Psoas muscle (tissue), 8 donors: ENCODE measurements around the gene CYB5R3. TPM values are rescaled to one million over a fixed set of nuclear protein-coding genes. Genes with fewer than 3 reads are reported as not detected.

ENCODE experiments used
- ATAC-seq, 4 donors: fragments of 200-7000 bp; cut with Tn5 transposase; one replicate each; pipeline ENCODE4 v1.9.1; 2020; ENCODE audit warnings: moderate library complexity in 3 of 4, mild to moderate bottlenecking in 2 of 4
- DNase-seq, 2 donors: peaks; one replicate each; pipeline ENCODE4 v3.0.0-alpha.2; 2020
- H3K27ac ChIP-seq: fragments of 200-600 bp; one replicate; pipeline ENCODE4 v1.8.0; 2022
- H3K27me3 ChIP-seq, 3 donors: fragments of 200-600 bp in 1 of 3; one replicate each; pipeline versions ENCODE4 v1.6.1 to v1.8.0; 2013 to 2022; ENCODE audit warnings: low read length in 2 of 3, mild to moderate bottlenecking in 2 of 3, moderate library complexity in 1 of 3; ENCODE audit not compliant: insufficient read depth in 3 of 3
- H3K36me3 ChIP-seq, 2 donors: fragments of 200-600 bp in 1 of 2; one replicate each; pipeline versions ENCODE4 v1.6.1 to v1.8.0; 2013 to 2022; ENCODE audit warnings: low read depth in 1 of 2, mild to moderate bottlenecking in 1 of 2, moderate library complexity in 1 of 2; ENCODE audit not compliant: insufficient read depth in 1 of 2
- H3K4me1 ChIP-seq: fragments of 200-600 bp; one replicate; pipeline ENCODE4 v1.8.0; 2022
- H3K4me3 ChIP-seq: fragments of 200-600 bp; one replicate; pipeline ENCODE4 v1.8.0; 2022; ENCODE audit warnings: mild to moderate bottlenecking
- H3K9me3 ChIP-seq: fragments of 200-600 bp; one replicate; pipeline ENCODE4 v1.8.0; 2022
- CTCF ChIP-seq: fragments of 200-600 bp; IDR thresholded peaks from one replicate; pipeline ENCODE4 v1.8.0; 2022; ENCODE audit warnings: antibody characterized with exemption
- WGBS, 3 donors: extraction: QIAGEN DNeasy Blood & Tissue Kit; methylation state at CpG; one replicate each; pipeline versions ENCODE4 v1.1.6 to v1.1.7; 2013; 5-methylcytosine and 5-hydroxymethylcytosine counted together
- intact Hi-C, 2 donors: fragments of 100-400 bp; cut with DNase I; formaldehyde crosslinking; loops; one replicate each; pipeline versions ENCODE4 v1.11.0 to v1.14.2; 2022
- long read RNA-seq, 2 donors: library from polyadenylated mRNA; unstranded; transcript quantifications; one replicate each; pipeline ENCODE4 v2.0.0, GENCODE V29; 2021
- polyA plus RNA-seq, 3 donors: library from polyadenylated mRNA; stranded (reverse); fragments of 200-250 nt; gene quantifications; one replicate each; pipeline ENCODE4 v1.2.3, GENCODE V29; 2013
- total RNA-seq, 4 donors: library from RNA; stranded (reverse); fragmentation: NEBNext Ultra II Directional in 2 of 4; extraction: Animal tissue kit (Norgen Biotek cat#: 25700) in 2 of 4; gene quantifications; one replicate each; pipeline versions ENCODE4 v1.2.1 to v1.2.4, GENCODE V29; 2021 to 2023
- donor health status: healthy with polysubstance abuse.
- donor health status: DM: no; HTN: no; CAD: no; lungs with moderate emphysema.
- donor health status: Bipolar disorder and iron deficiency.
- donor health status: healthy.
- donor health status: DM: yes; HTN: yes; CAD: no.
- donor health status: DM: no; HTN: no; CAD: no.
- donor health status: DM: no; HTN: no; CAD: no.
- donor health status: DM: yes; HTN: yes; CAD: no.

Gene CYB5R3
- total RNA-seq (100 to 1,000 TPM; 120 to 208 (median 176) TPM), polyA plus RNA-seq (100 to 1,000 TPM; 130 to 230 (median 162) TPM)
- long read RNA-seq, donor 1, transcript CYB5R3-204 (8 exons, 1,849 nt) = minor isoform, 6 of 168 reads
- long read RNA-seq, donor 1, transcript CYB5R3-201 (9 exons, 2,124 nt) = major isoform, 126 of 168 reads
- long read RNA-seq, donor 1, partial matches to known transcripts = 3 of 168 reads
- long read RNA-seq, donor 1, other reads (novel, unspliced or antisense) = 32 of 168 reads
- long read RNA-seq, donor 2, transcript CYB5R3-201 (9 exons, 2,124 nt) = major isoform, 470 of 549 reads
- long read RNA-seq, donor 2, transcript CYB5R3-204 (8 exons, 1,849 nt) = minor isoform, 15 of 549 reads
- long read RNA-seq, donor 2, partial matches to known transcripts = 14 of 549 reads
- long read RNA-seq, donor 2, other reads (novel, unspliced or antisense) = 50 of 549 reads

DNA sequence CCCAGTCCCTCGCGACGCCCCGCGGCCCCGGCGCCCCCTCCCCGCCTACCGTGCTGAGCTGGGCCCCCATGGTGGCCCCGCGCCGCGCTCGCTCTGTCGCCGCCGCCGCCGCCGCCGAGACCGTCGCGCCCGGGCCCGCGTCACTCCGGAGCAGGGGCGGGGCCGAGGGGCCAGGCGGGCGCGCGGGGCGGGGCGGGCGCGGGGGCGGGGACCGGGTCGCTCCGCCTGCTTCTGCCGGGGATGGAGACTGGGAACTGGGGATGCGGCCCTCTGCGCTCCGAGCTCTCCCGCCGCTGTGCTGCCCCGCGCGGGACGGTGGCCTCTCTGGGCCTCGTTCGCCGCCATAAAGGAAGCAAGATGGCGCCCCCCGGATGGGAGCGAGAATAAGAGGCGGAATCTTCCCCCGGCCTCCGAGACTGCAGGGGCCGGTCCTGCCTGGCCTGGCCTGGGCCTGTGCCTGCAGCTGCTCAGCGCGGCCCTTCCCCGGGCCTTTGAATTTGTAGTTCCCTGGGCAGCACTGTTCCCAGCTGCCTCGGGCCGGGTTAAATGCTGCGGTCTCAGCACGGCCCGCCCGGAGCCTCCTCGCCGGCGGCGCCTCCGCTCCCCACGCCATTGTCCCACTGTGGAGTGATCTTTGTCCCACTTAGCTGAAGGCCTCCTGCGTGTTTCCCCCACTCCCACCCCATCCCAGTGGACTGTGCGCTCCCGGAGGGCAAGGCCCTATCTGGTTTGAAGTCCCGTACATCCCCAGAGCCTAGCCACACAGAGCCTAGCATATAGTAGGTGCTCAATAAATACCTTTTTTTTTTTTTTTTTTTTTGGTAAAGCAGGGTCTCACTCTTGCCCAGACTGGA lies at the start of gene CYB5R3:
CYB5R3 (minus strand) TSS at position 147 of the 854 bp plus-strand sequence; CDS start at position 70, 77 bp downstream.
- peak; percentile 8 for TF ChIP-seq CTCF
- intact Hi-C loops = loop anchor here in 1 of 2 donors (2.0 to 5.0 kb wide), 2 partner anchors 29 to 48 kb away; no protein-coding TSS in a partner anchor
- Histone ChIP-seq H3K4me1 (peaks cover 40% of the 10 kb centered on the region), H3K27ac (peak within 1 kb of the TSS; percentile 96), H3K4me3 (peak within 1 kb of the TSS; percentile 96), H3K27me3 (no peaks in the 10 kb centered on the region), H3K36me3 (no peaks in the 10 kb centered on the region), H3K9me3 (no peaks in the 10 kb centered on the region)
- peak; percentile 89 to 93 for DNase-seq
- WGBS, 3 donors = 7 to 21% (median 12%) methylated on average over 33 to 81 of the region's 81 CpGs
- peak; percentile 72 to 78 (median 76) for ATAC-seq

DNA sequence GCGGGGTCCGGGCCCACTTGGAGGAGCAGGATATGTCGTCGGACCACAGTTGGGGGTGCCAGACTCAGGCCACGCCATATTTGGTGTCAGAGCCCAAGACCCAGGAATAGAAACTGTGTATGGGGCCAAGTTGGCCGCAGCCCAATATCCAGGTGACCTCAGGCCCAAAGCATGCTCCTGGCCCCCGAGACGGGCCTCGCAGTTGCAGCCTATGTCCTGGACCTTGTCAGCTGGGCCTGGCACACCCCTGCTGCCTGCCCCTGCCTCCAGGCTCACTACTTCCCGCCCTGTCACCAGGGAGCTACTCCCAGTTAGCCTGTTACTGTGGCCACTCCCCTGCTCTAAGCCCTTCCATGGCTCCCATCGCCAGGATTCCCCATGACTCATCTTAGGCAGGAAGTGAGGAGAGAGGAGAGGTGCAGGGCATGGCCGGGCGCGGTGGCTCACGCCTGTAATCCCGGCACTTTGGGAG lies 48.4 kb upstream of the CYB5R3 start:
- peaks cover 66% of the 10 kb centered on the region for H3K4me1 ChIP-seq
- H3K27me3 ChIP-seq = no peaks in the 10 kb centered on the region
- peak overlapping the region; percentile 90 for H3K27ac ChIP-seq
- DNase-seq (peak; percentile 91 to 97), ATAC-seq (peak; percentile 85 to 88 (median 86))
- peaks cover 0 to 14% of the 10 kb centered on the region in 2 donors for H3K36me3 ChIP-seq
- H3K4me3 ChIP-seq = no peak overlapping the region
- no peak for TF ChIP-seq CTCF
- intact Hi-C loops = loop anchor here in 1 of 2 donors (5.0 kb wide), 2 partner anchors 50 to 80 kb away; partner anchors contain the start of gene CYB5R3
- 15 to 19% (median 15%) methylated on average over 14 to 16 of the region's 16 CpGs for WGBS, 3 donors
- H3K9me3 ChIP-seq = no peaks in the 10 kb centered on the region

GRCh38 chr22:42696331-42696967 lies 47.3 kb upstream of the CYB5R3 start:
- no peak overlapping the region for H3K4me3 ChIP-seq
- peak overlapping the region; percentile 90 for H3K27ac ChIP-seq
- ATAC-seq = no peak
- WGBS, 3 donors = 79 to 89% (median 84%) methylated on average over 10 of the region's 10 CpGs
- H3K9me3 ChIP-seq = no peaks in the 10 kb centered on the region
- no peak for TF ChIP-seq CTCF
- DNase-seq = peak in 1 of 2 donors; percentile 53
- intact Hi-C loops = loop anchor here in 1 of 2 donors (5.0 kb wide), 2 partner anchors 49 to 79 kb away; partner anchors contain the start of gene CYB5R3
- H3K27me3 ChIP-seq = no peaks in the 10 kb centered on the region
- H3K4me1 ChIP-seq = peaks cover 61% of the 10 kb centered on the region
- peaks cover 0 to 14% of the 10 kb centered on the region in 2 donors for H3K36me3 ChIP-seq

DNA sequence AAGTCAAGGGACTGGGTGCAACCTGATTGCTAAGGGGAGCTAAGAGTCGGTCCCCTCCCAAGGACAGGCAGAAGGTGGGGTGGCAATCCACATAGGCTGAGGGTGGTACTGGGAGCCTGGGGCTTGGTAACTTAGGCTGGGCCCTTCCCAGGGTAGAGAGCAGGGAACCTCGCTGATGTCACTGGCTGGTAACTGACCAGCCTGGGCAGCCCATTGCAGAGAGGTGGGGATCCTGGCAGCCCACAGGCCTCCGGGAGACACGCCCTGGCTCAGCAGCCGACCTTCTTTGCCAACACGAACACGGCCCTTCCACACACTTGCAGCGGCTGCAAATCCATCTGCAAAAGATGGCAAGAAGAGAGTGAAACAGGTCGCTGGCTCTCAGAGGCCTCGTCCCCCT lies 46.1 kb upstream of the CYB5R3 start:
- 27 to 40% (median 27%) methylated on average over 10 of the region's 10 CpGs for WGBS, 3 donors

More for the DNA sequence above, 46.1 kb upstream of the CYB5R3 start:
- H3K4me1 ChIP-seq = peaks cover 65% of the 10 kb centered on the region
- intact Hi-C loops = loop anchor here in 1 of 2 donors (5.0 kb wide), 2 partner anchors 48 to 78 kb away; partner anchors contain the start of gene CYB5R3
- H3K27me3 ChIP-seq = no peaks in the 10 kb centered on the region
- DNase-seq = peak; percentile 61 to 87
- H3K36me3 ChIP-seq = peaks cover 0 to 14% of the 10 kb centered on the region in 2 donors
- no peak for TF ChIP-seq CTCF
- no peaks in the 10 kb centered on the region for H3K9me3 ChIP-seq
- no peak overlapping the region for H3K4me3 ChIP-seq
- peak overlapping the region; percentile 90 for H3K27ac ChIP-seq
- ATAC-seq = peak in 3 of 4 donors; percentile 41 to 54 (median 53)
